ENCODE data around the gene DCAF6. TPM values are rescaled to one million over a fixed set of nuclear protein-coding genes. Genes with fewer than 3 reads are reported as not detected.

DCAF6 gene
- total RNA-seq, 1 donor: 68.9 TPM

GRCh38 chr1:167938080-167938636, 1.7 kb downstream of the DCAF6 start:
- peak overlapping the region; percentile 88 for H3K4me3 ChIP-seq (ENCODE audit: low read depth, low read length)
- DNase-seq (ENCODE audit: low read depth): no peak
- no peak for TF ChIP-seq CTCF (IDR thresholded peaks at IDR 0.05; ENCODE audit: insufficient read depth, low read length)

DNA sequence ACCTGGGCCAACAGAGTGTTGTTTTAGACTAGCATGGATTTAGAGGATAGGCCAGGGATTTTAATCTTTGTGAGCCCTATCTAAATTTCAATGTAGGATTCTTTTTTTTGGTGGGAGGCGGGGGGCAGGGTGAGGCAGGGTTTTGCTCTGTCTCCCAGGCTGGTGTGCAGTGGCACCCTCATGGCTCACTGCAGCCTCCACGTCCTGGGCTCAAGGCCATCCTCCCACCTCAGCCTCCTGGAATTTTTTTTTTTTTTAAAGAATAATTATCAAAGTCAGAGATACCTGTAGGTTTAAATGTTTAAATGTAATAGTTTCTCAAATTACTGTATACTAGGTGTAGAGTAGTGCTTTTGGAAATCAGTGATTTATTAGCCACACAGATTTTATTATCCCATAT, 3.8 kb downstream of the DCAF6 start:
- no peak overlapping the region for H3K4me3 ChIP-seq (ENCODE audit: low read depth, low read length)
- DNase-seq (ENCODE audit: low read depth): no peak
- no peak for TF ChIP-seq CTCF (IDR thresholded peaks at IDR 0.05; ENCODE audit: insufficient read depth, low read length)

DNA sequence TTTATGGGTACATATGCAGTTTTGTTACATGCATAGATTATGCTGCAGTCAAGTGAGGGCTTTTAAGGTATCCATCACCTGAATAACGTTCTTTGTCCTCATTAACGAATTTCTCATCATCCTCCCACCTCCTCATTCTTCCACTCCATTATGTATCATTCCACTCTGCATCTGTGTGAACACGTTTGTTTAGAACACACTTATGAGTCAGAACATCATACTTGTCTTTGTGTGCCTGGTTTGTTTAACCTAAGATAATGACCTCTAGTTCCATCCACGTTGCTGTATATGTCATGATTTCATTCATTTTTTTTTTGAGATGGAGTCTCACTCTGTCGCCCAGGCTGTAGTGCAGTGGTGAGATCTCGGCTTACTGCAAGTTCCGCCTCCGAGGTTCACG, 7.1 kb downstream of the DCAF6 start:
- no peak for DNase-seq (ENCODE audit: low read depth)

DNA sequence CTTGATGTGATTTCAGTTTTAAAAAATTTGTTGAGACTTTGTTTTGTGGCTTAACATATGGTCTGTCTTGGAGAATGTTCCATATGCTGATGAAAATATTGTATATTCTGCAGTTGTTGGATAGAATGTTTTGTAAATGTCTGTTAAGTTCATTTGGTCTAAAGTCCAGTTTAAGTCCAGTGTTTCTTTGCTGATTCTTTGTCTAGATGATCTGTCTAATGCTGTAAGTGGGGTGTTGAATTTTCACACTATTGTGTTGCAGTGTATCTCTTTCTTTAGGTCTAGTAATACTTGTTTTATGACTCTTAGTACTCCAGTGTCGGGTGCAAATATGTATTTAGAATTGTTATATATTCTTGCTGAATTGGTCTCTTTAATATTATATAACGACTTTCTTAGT, 11.2 kb downstream of the DCAF6 start:
- H3K4me3 ChIP-seq (ENCODE audit: low read depth, low read length): no peak overlapping the region
- no peak for DNase-seq (ENCODE audit: low read depth)
- TF ChIP-seq CTCF (IDR thresholded peaks at IDR 0.05; ENCODE audit: insufficient read depth, low read length): no peak

More for the DNA sequence above, 7.1 kb downstream of the DCAF6 start:
- no peak for TF ChIP-seq CTCF (IDR thresholded peaks at IDR 0.05; ENCODE audit: insufficient read depth, low read length)
- no peak overlapping the region for H3K4me3 ChIP-seq (ENCODE audit: low read depth, low read length)

GRCh38 chr1:167949785-167950184, 13.3 kb downstream of the DCAF6 start:
- H3K4me3 ChIP-seq (ENCODE audit: low read depth, low read length): no peak overlapping the region
- TF ChIP-seq CTCF (IDR thresholded peaks at IDR 0.05; ENCODE audit: insufficient read depth, low read length): no peak
- no peak for DNase-seq (ENCODE audit: low read depth)

DNA sequence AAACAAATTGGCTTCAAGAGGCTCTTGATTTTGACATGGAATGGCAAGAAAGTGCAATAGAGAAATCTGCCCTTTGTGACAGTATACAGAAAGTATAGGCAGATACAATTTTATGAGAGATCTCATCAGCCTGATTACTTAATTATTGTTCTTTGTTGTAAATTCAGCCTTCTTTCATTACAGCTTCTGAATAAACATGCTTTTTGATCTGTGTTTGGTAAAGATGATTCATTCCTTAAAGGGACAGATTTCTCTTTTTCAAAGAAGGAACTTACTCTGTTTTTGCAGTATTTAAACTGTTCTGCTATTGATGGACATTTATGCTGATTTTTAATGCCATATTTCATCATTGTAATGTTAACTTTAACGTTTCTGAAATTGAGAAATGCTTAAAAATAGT, 14.1 kb downstream of the DCAF6 start:
- TF ChIP-seq CTCF (IDR thresholded peaks at IDR 0.05; ENCODE audit: insufficient read depth, low read length): no peak
- DNase-seq (ENCODE audit: low read depth): no peak
- H3K4me3 ChIP-seq (ENCODE audit: low read depth, low read length): no peak overlapping the region

- no peak for DNase-seq (ENCODE audit: low read depth)
- H3K4me3 ChIP-seq (ENCODE audit: low read depth, low read length): no peak overlapping the region
- no peak for TF ChIP-seq CTCF (IDR thresholded peaks at IDR 0.05; ENCODE audit: insufficient read depth, low read length)
Observed at GRCh38 chr1:167955915-167956314, 19.4 kb downstream of the DCAF6 start.

All from fibroblast of the aortic adventitia (primary cell).